IMR-90 (cell line): ENCODE results near the gene LGI4. TPM values are rescaled to one million over a fixed set of nuclear protein-coding genes. Genes with fewer than 3 reads are reported as not detected.

Source experiments
- ATAC-seq: fragments of 200-7000 bp; cut with Tn5 transposase; 2 replicates; pipeline ENCODE4 v1.9.1; 2020; ENCODE audit warnings: low read depth, mild to moderate bottlenecking, moderate library complexity
- BruUV-seq: library from RNA; stranded (reverse); fragments of 400-500 nt; replicated peaks from 2 replicates; lab custom pipeline; 2021; lab: Mats Ljungman, UMichigan
- CTCF ChIA-PET: fragments of 300-600 bp; formaldehyde crosslinking; extraction: SDS; loops from one replicate; lab custom pipeline; 2021; ENCODE audit warnings: antibody characterized with exemption; lab: Yijun Ruan, JAX
- POLR2A ChIA-PET: fragments of 300-600 bp; sonication (Branson Sonifier 250); formaldehyde crosslinking; loops from one replicate; lab custom pipeline; 2022; ENCODE audit warnings: antibody characterized with exemption; ENCODE audit not compliant: unreplicated experiment; lab: Charles Lee
- DNase-seq: peaks from one replicate; pipeline ENCODE4 v3.0.0; 2013
- H2AFZ ChIP-seq: replicated peaks from 2 replicates; pipeline ENCODE3; 2013; ENCODE audit warnings: low read length, mild to moderate bottlenecking; ENCODE audit not compliant: poor library complexity
- H2AK5ac ChIP-seq: 2 replicates; pipeline ENCODE4 v1.6.1; 2013; ENCODE audit warnings: low read depth, low read length, inconsistent platforms
- H2AK9ac ChIP-seq: replicated peaks from 2 replicates; pipeline ENCODE3; 2013; ENCODE audit warnings: mild to moderate bottlenecking, low read depth, low read length, moderate library complexity; ENCODE audit not compliant: poor library complexity
- H2BK120ac ChIP-seq: 2 replicates; pipeline ENCODE4 v1.6.1; 2013; ENCODE audit warnings: low read depth, low read length, inconsistent platforms
- H2BK15ac ChIP-seq: 3 replicates; pipeline ENCODE4 v1.6.1; 2013; ENCODE audit warnings: low read depth, low read length, inconsistent platforms
- H2BK20ac ChIP-seq: 2 replicates; pipeline ENCODE4 v1.6.1; 2013; ENCODE audit warnings: low read depth, mild to moderate bottlenecking, inconsistent platforms, low read length, moderate library complexity
- H2BK5ac ChIP-seq: 2 replicates; pipeline ENCODE4 v1.6.1; 2013; ENCODE audit warnings: mild to moderate bottlenecking, low read depth, low read length, inconsistent platforms; ENCODE audit not compliant: poor library complexity, severe bottlenecking
- H3K14ac ChIP-seq: replicated peaks from 2 replicates; pipeline ENCODE4 v1.6.1; 2013; ENCODE audit warnings: low read depth, low read length, inconsistent platforms
- H3K18ac ChIP-seq: 2 replicates; pipeline ENCODE4 v1.6.1; 2013; ENCODE audit warnings: low read depth, low read length, control low read depth
- H3K23ac ChIP-seq: 2 replicates; pipeline ENCODE4 v1.6.1; 2013; ENCODE audit warnings: low read depth, low read length, inconsistent platforms
- H3K27ac ChIP-seq: 2 replicates; pipeline ENCODE4 v1.5.1; 2013; ENCODE audit warnings: mild to moderate bottlenecking, control low read depth, low read length; ENCODE audit not compliant: insufficient read depth
- H3K27me3 ChIP-seq: 2 replicates; pipeline ENCODE4 v1.6.1; 2013; ENCODE audit warnings: low read length; ENCODE audit not compliant: control insufficient read depth, insufficient read depth
- H3K36me3 ChIP-seq: 2 replicates; pipeline ENCODE4 v1.6.1; 2013; ENCODE audit warnings: low read length, mixed read lengths; ENCODE audit not compliant: control insufficient read depth, insufficient read depth
- H3K4ac ChIP-seq: 2 replicates; pipeline ENCODE4 v1.6.1; 2013; ENCODE audit warnings: low read depth, low read length, inconsistent platforms
- H3K4me1 ChIP-seq: 2 replicates; pipeline ENCODE4 v1.6.1; 2013; ENCODE audit warnings: low read length, mixed read lengths; ENCODE audit not compliant: control insufficient read depth, insufficient read depth
- H3K4me2 ChIP-seq: 2 replicates; pipeline ENCODE4 v1.6.1; 2013; ENCODE audit warnings: low read depth, mild to moderate bottlenecking, control low read depth, low read length, moderate library complexity
- H3K4me3 ChIP-seq: 2 replicates; pipeline ENCODE4 v1.5.1; 2013; ENCODE audit warnings: low read depth, mild to moderate bottlenecking, control low read depth, low read length, moderate library complexity; ENCODE audit not compliant: insufficient read depth
- H3K56ac ChIP-seq: 2 replicates; pipeline ENCODE4 v1.6.1; 2013; ENCODE audit warnings: low read length, inconsistent platforms; ENCODE audit not compliant: insufficient read depth; ENCODE audit errors: extremely low read depth
- H3K79me1 ChIP-seq, 2 experiments: 2 replicates each; pipeline ENCODE4 v1.6.1; 2013; ENCODE audit warnings: low read length in 2 of 2, inconsistent platforms in 1 of 2, low read depth in 1 of 2
- H3K9ac ChIP-seq: 2 replicates; pipeline ENCODE4 v1.6.1; 2013; ENCODE audit warnings: low read depth, low read length, control low read depth
- H3K9me1 ChIP-seq: 2 replicates; pipeline ENCODE4 v1.6.1; 2013; ENCODE audit warnings: low read length, inconsistent platforms; ENCODE audit not compliant: insufficient read depth
- H3K9me3 ChIP-seq: 2 replicates; pipeline ENCODE4 v1.6.1; 2013; ENCODE audit warnings: low read length; ENCODE audit not compliant: control insufficient read depth, insufficient read depth
- H4K20me1 ChIP-seq: 2 replicates; pipeline ENCODE4 v1.6.1; 2013; ENCODE audit warnings: low read length, inconsistent platforms; ENCODE audit not compliant: insufficient read depth
- H4K5ac ChIP-seq: 2 replicates; pipeline ENCODE4 v1.6.1; 2013; ENCODE audit warnings: mild to moderate bottlenecking, low read depth, low read length, control low read depth
- H4K8ac ChIP-seq, 2 experiments: 2 replicates each; pipeline ENCODE4 v1.6.1; 2013; ENCODE audit warnings: low read depth in 2 of 2, low read length in 2 of 2, control low read depth in 1 of 2, inconsistent platforms in 1 of 2
- H4K91ac ChIP-seq: 2 replicates; pipeline ENCODE4 v1.6.1; 2013; ENCODE audit warnings: low read depth, low read length, inconsistent platforms; ENCODE audit not compliant: insufficient read depth
- MAFK ChIP-seq: IDR thresholded peaks from 2 replicates; pipeline ENCODE4 v1.6.1; 2012; ENCODE audit warnings: low read depth, low read length, improper control_type of control experiment
- POLR2A ChIP-seq: IDR thresholded peaks from 2 replicates; pipeline ENCODE4 v1.6.1; 2012; ENCODE audit warnings: mild to moderate bottlenecking, low read depth, low read length
- RCOR1 ChIP-seq: IDR thresholded peaks from 2 replicates; pipeline ENCODE4 v1.6.1; 2012; ENCODE audit warnings: mild to moderate bottlenecking, low read length, improper control_type of control experiment; ENCODE audit not compliant: insufficient replicate concordance
- WGBS, 2 experiments: methylation state at CpG; one replicate each; pipeline versions ENCODE4 v1.1.5 to v1.1.7; 2013; ENCODE audit warnings: missing lambda C conversion rate in 2 of 2; ENCODE audit not compliant: insufficient read length in 1 of 2; ENCODE audit errors: extremely low coverage in 2 of 2; 5-methylcytosine and 5-hydroxymethylcytosine counted together
- dilution Hi-C: fragments of 300-500 bp; cut with HindIII; formaldehyde crosslinking; loops from one replicate; pipeline ENCODE4 v1.14.3; 2018; ENCODE audit warnings: low sequenced_read_pairs; ENCODE audit not compliant: unreplicated experiment
- in situ Hi-C: fragments of 300-500 bp; cut with MboI; formaldehyde crosslinking; loops from 3 replicates; pipeline ENCODE4 v1.14.3; 2019; ENCODE audit warnings: low sequenced_read_pairs, inconsistent platforms, mixed read lengths
- intact Hi-C: fragments of 100-400 bp; cut with micrococcal nuclease; formaldehyde crosslinking; loops from 2 replicates; pipeline ENCODE4 v1.10.0; 2022
- polyA plus RNA-seq, 3 experiments: library from polyadenylated mRNA; depleted of rRNA; stranded (reverse); fragments of >200 nt; gene quantifications; 2 replicates each; pipeline ENCODE4 v1.2.3, GENCODE V29; 2012; ENCODE audit warnings: low replicate concordance in 1 of 3
- total RNA-seq: library from RNA; depleted of rRNA; stranded (reverse); fragments of >200 nt; gene quantifications from 2 replicates; pipeline ENCODE4 v1.2.3, GENCODE V29; 2012
- TF ChIP-seq, protein P1 (sequence below): conservative IDR thresholded peaks from 2 replicates; pipeline ENCODE4 v1.5.1; 2012; ENCODE audit warnings: mild to moderate bottlenecking, low read depth, low read length, improper control_type of control experiment

Gene LGI4
- total and polyA plus RNA-seq, 2 of the 4 experiments (the other 2 are of a cell fraction): 0.10 TPM; not detected in 1

DNA sequence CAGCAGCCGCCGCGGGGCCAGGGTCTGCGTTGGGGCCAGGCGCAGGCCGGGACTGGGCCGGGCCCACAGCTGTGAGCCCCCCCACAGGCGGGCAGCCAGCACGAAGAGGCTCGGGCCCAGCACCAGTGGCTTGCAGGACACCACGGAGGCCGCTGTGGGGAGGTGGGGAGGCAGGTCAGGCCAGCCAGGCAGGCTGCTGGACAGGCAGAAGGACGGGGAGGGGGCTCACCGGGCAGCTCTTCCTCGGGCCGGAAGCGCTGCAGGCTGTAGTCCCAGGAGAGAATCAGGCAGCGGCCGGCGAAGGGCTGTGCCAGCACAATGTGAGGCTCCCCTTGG lies 8.3 kb downstream of the LGI4 start:
- ChIA-PET POLR2A (no interaction called here), CTCF (no interaction called here)
- Histone ChIP-seq H3K27me3 (peaks cover 6% of the 10 kb centered on the region; the same call in 1 of the 2 replicates), H3K36me3 (no peaks in the 10 kb centered on the region), H2BK15ac (no peak overlapping the region), H3K4me2 (no peak overlapping the region), H3K14ac (no peak overlapping the region), H2AFZ (no peak overlapping the region), H3K18ac (no peak overlapping the region), H4K8ac (no peak overlapping the region), H3K4ac (no peak overlapping the region), H3K79me1 (0 out of 4 replicates have a peak, but pooled peaks cover 0 to 7% of the 10 kb centered on the region in 2 experiments), H2AK9ac (no peak overlapping the region), H3K4me3 (no peak overlapping the region), H2AK5ac (no peak overlapping the region), H2BK5ac (no peak overlapping the region), H4K5ac (no peak overlapping the region), H2BK20ac (no peak overlapping the region), H4K20me1 (no peaks in the 10 kb centered on the region), H3K27ac (no peak overlapping the region), H3K56ac (no peak overlapping the region), H3K9me3 (no peaks in the 10 kb centered on the region), H4K91ac (no peak overlapping the region), H3K9me1 (peaks cover 7% of the 10 kb centered on the region; the same call in 1 of the 2 replicates), H3K9ac (no peak overlapping the region), H3K23ac (no peak overlapping the region), H3K4me1 (peaks cover 2% of the 10 kb centered on the region; the same call in 1 of the 2 replicates), H2BK120ac (no peak overlapping the region)
- intact Hi-C loops (no loop called here), in situ Hi-C loops (no loop called here), dilution Hi-C loops (no loop called here)
- no TSS peak for BruUV-seq
- no CpG with 5 or more reads among the region's 20 CpGs for WGBS, 2 experiments
- TF ChIP-seq MAFK (no peak), RCOR1 (no peak), POLR2A (no peak)
- TF ChIP-seq, protein P1, sequence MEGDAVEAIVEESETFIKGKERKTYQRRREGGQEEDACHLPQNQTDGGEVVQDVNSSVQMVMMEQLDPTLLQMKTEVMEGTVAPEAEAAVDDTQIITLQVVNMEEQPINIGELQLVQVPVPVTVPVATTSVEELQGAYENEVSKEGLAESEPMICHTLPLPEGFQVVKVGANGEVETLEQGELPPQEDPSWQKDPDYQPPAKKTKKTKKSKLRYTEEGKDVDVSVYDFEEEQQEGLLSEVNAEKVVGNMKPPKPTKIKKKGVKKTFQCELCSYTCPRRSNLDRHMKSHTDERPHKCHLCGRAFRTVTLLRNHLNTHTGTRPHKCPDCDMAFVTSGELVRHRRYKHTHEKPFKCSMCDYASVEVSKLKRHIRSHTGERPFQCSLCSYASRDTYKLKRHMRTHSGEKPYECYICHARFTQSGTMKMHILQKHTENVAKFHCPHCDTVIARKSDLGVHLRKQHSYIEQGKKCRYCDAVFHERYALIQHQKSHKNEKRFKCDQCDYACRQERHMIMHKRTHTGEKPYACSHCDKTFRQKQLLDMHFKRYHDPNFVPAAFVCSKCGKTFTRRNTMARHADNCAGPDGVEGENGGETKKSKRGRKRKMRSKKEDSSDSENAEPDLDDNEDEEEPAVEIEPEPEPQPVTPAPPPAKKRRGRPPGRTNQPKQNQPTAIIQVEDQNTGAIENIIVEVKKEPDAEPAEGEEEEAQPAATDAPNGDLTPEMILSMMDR: no peak
- ATAC-seq: no peak
- no peak for DNase-seq
